Activated T-cell treated with anti-CD3 and anti-CD28 coated beads, Interleukin-2, amount 50 U/mL, for 4 hours (primary cell): ENCODE data around the gene GASK1A. TPM values are rescaled to one million over a fixed set of nuclear protein-coding genes. Genes with fewer than 3 reads are reported as not detected.
A peak's percentile ranks its signal among the peaks of the same experiment; 100 is the strongest.
"Not testable (repeated sequence)": the region's sequence is repeated elsewhere in the genome, so short reads cannot be mapped to it uniquely, and the experiment has no call there.

ENCODE experiments used
- ATAC-seq, 2 donors: fragments of 200-7000 bp; cut with Tn5 transposase; one replicate each; pipeline ENCODE4 v1.10.0; 2021
- DNase-seq: peaks from one replicate; pipeline ENCODE4 v3.0.0-alpha.2; 2020
- H3K27me3 Mint-ChIP-seq: one replicate; pipeline ENCODE4 v1.8.0; 2021; ENCODE audit warnings: low read depth, mixed read lengths
- H3K36me3 Mint-ChIP-seq: one replicate; pipeline ENCODE4 v1.8.0; 2022; ENCODE audit warnings: mixed read lengths; ENCODE audit not compliant: insufficient read depth
- H3K4me1 Mint-ChIP-seq: one replicate; pipeline ENCODE4 v1.8.0; 2021; ENCODE audit warnings: low read depth, mixed read lengths
- H3K4me3 Mint-ChIP-seq: one replicate; pipeline ENCODE4 v1.8.0; 2021; ENCODE audit warnings: mild to moderate bottlenecking, moderate library complexity, mixed read lengths
- H3K9me3 Mint-ChIP-seq: one replicate; pipeline ENCODE4 v1.8.0; 2021; ENCODE audit warnings: mixed read lengths
- total RNA-seq, 3 donors: library from RNA; stranded (reverse); gene quantifications; one replicate each; pipeline ENCODE4 v1.2.1, GENCODE V29; 2021

Gene GASK1A
- total RNA-seq, 3 donors from 2014 or later = not detected

DNA sequence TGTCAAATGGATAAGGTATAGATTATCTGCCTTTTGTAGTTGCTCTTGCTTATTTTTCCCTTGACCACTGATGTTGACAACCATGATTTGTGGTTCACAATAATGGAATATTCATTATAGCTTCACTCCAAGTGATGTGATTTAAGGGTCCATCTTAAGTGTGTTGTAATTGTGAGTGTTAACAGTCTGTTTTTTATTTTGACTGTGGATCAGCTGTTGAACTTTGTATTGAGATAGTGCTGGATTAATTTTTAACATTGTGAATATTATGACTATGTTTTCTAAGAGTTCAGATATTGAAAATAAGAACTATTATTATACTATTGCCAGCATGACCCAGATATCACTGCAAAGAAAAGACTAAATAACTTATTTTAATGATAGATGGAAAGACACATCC is 8.6 kb upstream of the GASK1A start:
- DNase-seq = no peak
- no peaks in the 10 kb centered on the region for H3K4me1 Mint-ChIP-seq
- no peak overlapping the region for H3K4me3 Mint-ChIP-seq
- peaks cover 16% of the 10 kb centered on the region for H3K9me3 Mint-ChIP-seq
- ATAC-seq = no peak
- H3K27me3 Mint-ChIP-seq = peaks cover 6% of the 10 kb centered on the region
- H3K36me3 Mint-ChIP-seq = no peaks in the 10 kb centered on the region

DNA sequence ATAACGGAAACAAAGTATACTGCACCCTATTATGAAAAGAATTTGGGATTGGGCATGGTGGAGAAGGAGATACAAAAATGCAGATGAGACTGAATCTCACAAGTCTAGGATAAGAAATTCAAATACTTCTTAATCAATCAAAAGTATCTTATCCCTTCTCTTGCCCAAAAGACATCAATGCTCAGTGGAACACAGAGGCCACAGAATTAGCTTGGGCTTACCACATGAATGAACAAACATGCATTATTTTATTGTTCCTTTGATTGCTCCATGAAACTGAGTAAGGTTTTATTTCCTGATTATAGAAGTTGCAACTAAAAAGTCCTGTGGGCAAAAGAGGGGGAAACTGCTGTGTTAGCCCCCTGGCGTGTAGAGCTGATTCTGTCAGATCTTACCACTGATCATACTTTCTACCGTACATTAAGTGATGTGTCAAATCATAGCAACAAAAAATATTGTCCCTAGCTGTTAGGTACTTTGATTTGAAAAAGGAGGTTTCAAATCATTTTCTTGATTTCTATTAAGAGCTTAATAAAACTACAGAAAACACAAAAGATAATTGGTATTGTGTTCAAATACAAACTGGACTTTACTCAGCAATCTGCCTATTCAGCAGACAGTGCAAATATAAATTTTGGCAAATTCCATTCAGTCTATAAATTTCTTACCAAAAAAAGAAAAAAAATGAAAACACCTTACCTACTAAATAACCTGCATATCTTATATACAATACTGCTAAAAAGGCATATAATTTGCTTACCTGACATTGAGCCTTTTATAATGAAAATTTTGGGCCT is 7.9 kb upstream of the GASK1A start:
- DNase-seq (no peak), ATAC-seq (no peak)
- Mint-ChIP-seq H3K9me3 (peaks cover 16% of the 10 kb centered on the region), H3K4me3 (no peak overlapping the region), H3K36me3 (no peaks in the 10 kb centered on the region), H3K4me1 (no peaks in the 10 kb centered on the region), H3K27me3 (peaks cover 9% of the 10 kb centered on the region)

DNA sequence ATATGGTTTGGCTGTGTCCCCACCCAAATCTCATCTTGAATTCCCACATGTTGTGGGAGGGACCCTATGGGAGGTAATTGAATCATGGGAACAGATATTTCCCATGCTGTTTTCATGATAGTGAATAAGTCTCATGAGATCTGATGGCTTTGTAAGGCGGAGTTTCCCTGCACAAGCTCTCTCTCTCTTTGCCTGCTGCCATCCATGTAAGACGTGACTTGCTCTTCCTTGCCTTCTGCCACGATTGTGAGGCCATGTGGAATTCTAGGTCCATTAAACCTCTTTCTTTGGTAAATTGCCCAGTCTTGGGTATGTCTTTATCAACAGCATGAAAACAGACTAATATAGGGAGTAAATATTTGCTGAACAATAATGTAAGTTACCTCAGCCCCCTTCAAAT is 4.2 kb upstream of the GASK1A start:
- not testable (repeated sequence) for H3K36me3 Mint-ChIP-seq, ATAC-seq, DNase-seq, H3K4me3 Mint-ChIP-seq, H3K4me1 Mint-ChIP-seq
- peaks cover 20% of the 10 kb centered on the region for H3K27me3 Mint-ChIP-seq
- H3K9me3 Mint-ChIP-seq = peaks cover 16% of the 10 kb centered on the region

DNA sequence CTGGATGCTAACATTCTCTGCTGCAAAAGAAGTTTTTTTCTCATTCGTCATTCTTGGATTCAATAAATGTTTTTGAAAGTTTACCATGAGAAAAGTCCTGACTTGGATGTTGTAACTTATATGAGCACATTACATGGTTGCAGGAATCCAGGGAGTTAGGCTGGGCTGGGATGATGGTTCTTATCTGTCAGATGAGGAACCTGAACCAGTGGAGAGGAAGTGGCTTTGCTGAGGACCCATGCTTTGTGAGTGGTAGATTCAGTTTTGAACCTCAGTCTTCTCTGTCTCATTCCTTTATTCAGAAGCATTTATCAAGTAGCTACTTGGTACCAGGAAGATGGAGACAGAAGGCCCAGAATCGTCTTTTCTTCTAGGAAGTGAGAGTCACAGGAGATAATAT is 3.7 kb upstream of the GASK1A start:
- ATAC-seq (no peak), DNase-seq (no peak)
- peaks cover 25% of the 10 kb centered on the region for H3K27me3 Mint-ChIP-seq
- H3K4me1 Mint-ChIP-seq = peaks cover 5% of the 10 kb centered on the region
- H3K4me3 Mint-ChIP-seq = no peak overlapping the region
- no peaks in the 10 kb centered on the region for H3K36me3 Mint-ChIP-seq
- peaks cover 16% of the 10 kb centered on the region for H3K9me3 Mint-ChIP-seq

DNA sequence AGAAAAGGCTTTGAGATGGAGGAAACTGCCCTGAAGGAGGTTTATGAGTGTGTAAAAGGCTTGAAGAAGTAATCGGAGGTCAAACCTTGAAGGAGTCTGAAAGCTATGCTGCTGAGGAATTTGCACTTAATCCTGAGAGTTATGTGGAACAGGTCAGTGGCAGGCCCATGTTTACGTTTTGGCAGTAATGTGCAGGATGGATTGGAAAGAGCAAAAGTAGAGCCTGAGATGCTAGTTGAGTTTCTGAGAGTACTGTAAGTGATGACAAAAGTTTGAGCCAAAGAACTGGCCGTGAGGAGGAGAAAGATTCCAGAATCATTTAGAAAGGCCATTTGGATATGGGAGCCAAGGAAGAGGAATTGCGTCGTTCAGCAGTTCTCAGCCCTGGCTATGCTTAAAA is 3.2 kb upstream of the GASK1A start:
- Mint-ChIP-seq H3K4me1 (peaks cover 5% of the 10 kb centered on the region), H3K9me3 (peaks cover 16% of the 10 kb centered on the region), H3K27me3 (peaks cover 30% of the 10 kb centered on the region), H3K36me3 (no peaks in the 10 kb centered on the region), H3K4me3 (no peak overlapping the region)
- ATAC-seq = no peak
- DNase-seq = no peak

DNA sequence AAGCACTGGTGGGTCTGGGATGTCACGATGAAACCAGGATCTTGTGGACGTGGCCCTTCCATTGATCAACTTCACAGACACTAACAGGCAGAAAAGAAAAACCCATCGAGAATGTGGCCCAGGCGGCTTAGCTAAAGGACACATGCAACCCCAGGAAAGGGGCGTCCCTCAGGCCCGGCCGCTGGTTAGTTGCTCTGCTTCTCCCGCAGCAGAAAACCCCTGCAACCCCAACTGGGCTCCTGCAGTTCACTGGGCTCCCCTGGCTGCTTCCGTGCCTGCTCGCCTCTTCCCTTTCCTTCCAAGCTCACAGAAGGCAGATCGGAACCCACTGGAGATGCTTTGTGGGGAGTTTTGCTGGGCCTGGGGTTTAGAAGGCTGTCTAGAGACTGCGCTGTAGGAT is 1.1 kb downstream of the GASK1A start:
- Mint-ChIP-seq H3K4me3 (peak overlapping the region; percentile 27), H3K27me3 (peaks cover 35% of the 10 kb centered on the region), H3K4me1 (peaks cover 5% of the 10 kb centered on the region), H3K36me3 (no peaks in the 10 kb centered on the region), H3K9me3 (no peaks in the 10 kb centered on the region)
- DNase-seq (no peak), ATAC-seq (no peak)

DNA sequence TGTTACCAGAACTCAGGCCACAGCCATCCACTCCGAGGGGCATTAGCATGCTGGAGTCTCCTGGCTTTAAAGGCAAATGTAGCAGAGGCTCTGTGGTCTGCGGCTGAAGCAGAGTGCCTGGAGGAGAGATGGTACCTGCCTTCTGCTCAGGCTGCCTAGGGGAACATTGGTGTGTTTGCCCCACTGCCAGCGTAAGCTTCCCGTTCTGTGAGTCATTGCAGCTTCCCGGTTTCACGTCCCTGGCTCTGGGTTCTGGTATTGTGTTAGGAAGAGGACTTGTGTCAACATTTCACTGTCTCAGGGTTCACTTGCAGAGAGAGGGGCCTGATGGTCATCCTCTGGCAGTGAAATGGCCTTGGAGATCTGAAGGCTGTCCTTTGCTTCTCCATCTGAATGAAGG is 1.8 kb downstream of the GASK1A start:
- DNase-seq = no peak
- Mint-ChIP-seq H3K9me3 (no peaks in the 10 kb centered on the region), H3K4me1 (peaks cover 5% of the 10 kb centered on the region), H3K36me3 (no peaks in the 10 kb centered on the region), H3K27me3 (peaks cover 31% of the 10 kb centered on the region), H3K4me3 (no peak overlapping the region)
- no peak for ATAC-seq

DNA sequence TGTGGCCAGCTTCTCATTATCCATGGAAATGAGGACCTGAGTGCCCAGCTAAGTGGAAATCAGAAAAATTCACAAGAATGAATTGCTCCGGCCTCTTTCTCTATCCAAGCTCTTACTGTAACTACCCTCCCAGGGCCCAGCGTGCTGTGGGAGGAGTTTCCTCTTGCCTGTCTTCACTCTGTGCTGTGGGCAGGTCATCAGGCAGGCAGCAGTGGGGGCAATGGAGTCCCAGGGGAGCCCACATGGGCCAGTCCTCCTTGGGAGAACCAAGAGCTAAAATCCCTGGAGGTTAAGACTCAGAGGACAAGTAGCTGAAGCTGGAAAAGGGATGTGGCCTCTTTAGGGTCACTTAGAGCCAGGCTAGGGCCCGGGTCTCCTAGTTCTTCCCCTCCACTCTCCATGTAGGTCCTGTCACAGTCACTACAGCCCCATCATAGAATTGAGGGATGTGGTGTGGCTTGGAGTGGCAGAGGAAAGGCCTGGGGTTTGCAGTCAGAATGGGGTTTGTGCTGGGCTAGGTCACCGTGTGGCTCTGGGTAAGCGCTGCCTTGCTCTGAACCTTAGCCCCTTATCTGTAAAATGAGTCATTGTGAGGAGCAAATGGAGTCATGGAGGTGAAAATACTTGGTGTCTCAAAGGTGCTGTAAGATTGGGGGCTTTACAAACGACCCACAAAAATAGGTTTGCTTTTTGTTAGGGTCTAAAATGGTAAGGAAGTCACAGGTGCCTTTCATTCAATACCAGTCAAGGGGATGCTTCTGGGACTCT is 3.7 kb downstream of the GASK1A start:
- no peak overlapping the region for H3K4me3 Mint-ChIP-seq
- ATAC-seq (no peak), DNase-seq (no peak)
- peaks cover 26% of the 10 kb centered on the region for H3K27me3 Mint-ChIP-seq
- H3K4me1 Mint-ChIP-seq = peaks cover 5% of the 10 kb centered on the region
- H3K9me3 Mint-ChIP-seq = no peaks in the 10 kb centered on the region
- no peaks in the 10 kb centered on the region for H3K36me3 Mint-ChIP-seq

DNA sequence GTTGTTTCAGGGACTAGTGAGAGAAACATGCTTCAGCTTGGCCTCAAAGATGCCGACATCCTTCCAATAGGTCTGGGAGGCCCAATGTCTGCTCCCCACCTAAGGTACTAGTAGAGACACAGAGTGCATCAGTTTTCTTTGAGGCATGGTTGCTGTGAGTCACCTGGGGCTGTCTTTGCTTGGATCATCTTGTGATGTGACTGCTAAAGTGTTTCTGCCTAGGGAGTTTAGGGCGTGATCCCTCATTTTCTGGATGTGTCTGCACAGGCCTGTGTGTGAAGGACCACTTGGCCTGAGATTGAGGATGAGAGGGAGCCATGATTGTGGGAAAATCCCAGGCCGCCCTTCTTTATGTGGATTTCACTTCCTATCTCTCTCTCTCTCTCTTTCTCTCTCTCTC is 4.8 kb downstream of the GASK1A start:
- Mint-ChIP-seq H3K4me1 (peaks cover 2% of the 10 kb centered on the region), H3K27me3 (peaks cover 19% of the 10 kb centered on the region), H3K36me3 (no peaks in the 10 kb centered on the region), H3K9me3 (no peaks in the 10 kb centered on the region), H3K4me3 (no peak overlapping the region)
- ATAC-seq = no peak
- no peak for DNase-seq

DNA sequence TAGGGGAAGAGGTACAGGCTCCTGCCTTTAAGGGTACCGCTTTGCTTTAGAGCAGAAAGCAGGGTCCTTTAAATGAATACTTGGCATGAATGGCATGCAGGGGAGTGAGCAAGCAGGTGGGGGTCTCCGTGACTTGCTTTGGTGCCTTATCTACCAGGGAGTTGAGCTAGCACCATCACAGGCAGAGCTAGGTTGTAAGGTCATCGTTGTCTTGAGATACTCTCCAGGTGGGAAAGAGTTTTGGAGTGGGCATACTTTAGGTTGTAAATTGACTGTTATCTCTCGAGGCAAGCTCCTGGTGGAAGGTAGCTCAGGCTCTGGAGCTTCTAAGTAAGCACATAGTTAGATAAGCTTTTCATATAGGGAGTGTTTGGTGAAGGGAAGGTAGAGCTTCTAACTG is 5.6 kb downstream of the GASK1A start:
- DNase-seq (no peak), ATAC-seq (no peak)
- no peaks in the 10 kb centered on the region for H3K9me3 Mint-ChIP-seq
- peaks cover 2% of the 10 kb centered on the region for H3K4me1 Mint-ChIP-seq
- H3K4me3 Mint-ChIP-seq = no peak overlapping the region
- no peaks in the 10 kb centered on the region for H3K36me3 Mint-ChIP-seq
- peaks cover 15% of the 10 kb centered on the region for H3K27me3 Mint-ChIP-seq

DNA sequence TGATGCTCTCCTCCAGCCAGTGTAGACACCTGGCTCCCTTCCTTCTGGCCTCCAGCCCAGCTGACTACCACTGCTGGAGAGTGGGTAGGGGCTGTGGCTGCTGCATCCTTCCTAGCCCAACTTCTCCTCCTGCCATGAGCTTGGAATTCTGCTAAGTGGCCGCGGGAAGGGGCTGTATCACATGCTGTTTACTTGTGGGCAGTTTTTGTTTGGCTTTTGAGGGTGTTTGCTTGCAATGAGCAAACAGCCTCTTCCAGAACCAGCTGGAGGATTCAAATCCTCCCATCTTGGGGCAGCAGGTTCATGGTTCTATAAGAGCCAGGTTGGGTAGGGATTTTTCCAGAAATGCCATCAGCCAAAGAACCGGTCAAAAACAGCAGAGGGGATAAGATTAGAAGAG is 9.0 kb downstream of the GASK1A start:
- Mint-ChIP-seq H3K36me3 (no peaks in the 10 kb centered on the region), H3K27me3 (no peaks in the 10 kb centered on the region), H3K9me3 (no peaks in the 10 kb centered on the region), H3K4me3 (no peak overlapping the region), H3K4me1 (no peaks in the 10 kb centered on the region)
- ATAC-seq (no peak), DNase-seq (no peak)

DNA sequence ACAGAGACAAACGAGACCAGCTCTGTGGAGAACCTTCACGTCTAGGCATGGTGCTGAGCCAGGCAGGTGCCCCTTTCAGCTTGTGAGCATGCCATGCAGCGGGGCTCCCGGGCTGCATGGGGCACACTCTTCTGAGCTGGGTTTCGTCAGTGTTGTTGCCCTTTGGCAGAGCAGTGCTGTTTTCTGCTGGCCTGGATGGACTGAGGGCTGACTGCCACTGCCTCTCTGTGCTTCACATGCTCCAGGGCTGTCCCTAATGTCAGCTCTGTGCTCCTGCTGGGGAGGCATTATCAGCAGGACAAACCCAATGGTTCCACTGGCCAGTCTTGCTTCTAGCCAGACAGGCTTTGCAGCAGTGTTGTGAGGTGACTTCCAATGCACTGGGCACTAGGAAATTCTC is 9.5 kb downstream of the GASK1A start:
- DNase-seq = no peak
- Mint-ChIP-seq H3K9me3 (no peaks in the 10 kb centered on the region), H3K4me3 (no peak overlapping the region), H3K27me3 (no peaks in the 10 kb centered on the region), H3K4me1 (no peaks in the 10 kb centered on the region), H3K36me3 (no peaks in the 10 kb centered on the region)
- ATAC-seq = no peak

DNA sequence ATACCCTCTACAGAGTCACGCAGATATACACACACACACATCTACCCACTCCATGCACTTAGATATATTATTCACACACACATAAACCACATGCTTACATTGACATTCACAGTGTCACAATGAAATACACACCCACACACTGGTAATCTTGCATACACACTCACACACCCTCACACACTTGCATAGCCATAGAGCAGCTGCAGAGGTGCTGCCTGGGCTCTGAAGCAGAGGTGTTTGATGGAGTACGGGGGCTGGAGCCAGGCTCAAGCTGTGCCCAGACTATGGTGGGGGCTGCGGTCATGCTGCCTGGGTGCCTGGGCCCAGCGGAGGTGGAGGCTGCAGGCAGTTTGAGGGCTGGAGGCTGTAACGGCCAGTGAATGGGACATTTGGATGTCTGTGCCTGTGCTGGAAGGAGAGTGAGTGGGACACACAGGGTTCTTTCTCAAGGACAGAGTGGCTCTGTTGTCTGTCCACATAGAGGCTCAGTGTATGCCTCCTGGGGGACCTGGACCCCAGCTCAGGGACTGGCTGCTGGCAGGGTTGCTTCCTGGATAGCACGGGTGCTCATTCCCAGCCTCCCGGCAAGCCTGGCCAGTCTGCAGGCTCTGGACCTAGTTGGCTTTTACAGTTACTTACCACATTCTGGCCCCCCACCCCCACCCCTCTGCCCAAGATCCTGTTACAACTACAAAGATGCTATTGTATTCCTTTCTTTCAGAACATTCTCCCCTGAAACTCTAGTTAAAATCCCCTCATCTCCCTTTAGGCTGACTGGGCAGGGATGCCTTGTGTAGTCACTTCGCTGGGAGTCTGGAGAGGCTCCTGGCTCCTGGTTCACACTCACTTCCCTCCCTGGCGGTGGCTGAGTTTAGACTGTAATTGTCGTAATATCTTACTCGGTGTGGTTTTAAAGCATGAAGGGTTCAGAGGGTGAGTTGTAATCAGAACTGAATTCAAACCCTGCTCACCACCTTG is 12.5 kb downstream of the GASK1A start:
- no peaks in the 10 kb centered on the region for H3K4me1 Mint-ChIP-seq
- no peaks in the 10 kb centered on the region for H3K36me3 Mint-ChIP-seq
- no peak overlapping the region for H3K4me3 Mint-ChIP-seq
- H3K27me3 Mint-ChIP-seq = no peaks in the 10 kb centered on the region
- no peak for ATAC-seq
- H3K9me3 Mint-ChIP-seq = no peaks in the 10 kb centered on the region
- DNase-seq = no peak

DNA sequence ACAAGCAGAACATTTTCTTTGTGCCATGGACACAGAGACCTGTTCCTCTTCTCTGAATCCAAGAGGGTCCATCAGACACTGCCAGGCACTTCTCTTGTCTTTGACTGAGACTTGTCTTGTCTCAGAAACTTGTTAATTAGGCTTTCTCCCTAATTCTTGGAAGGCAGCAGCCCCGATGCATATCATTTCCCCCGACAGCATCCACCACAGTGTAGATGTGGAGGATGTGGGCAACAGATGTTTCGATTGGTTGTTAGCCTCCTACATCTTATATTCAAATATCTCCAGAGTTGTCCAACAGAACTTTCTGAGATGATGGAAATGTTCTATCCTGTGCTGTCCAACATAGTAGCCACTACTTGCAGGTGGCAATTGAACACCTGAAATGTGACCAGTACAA is 15.5 kb downstream of the GASK1A start:
- Mint-ChIP-seq H3K4me3 (no peak overlapping the region), H3K36me3 (no peaks in the 10 kb centered on the region), H3K27me3 (no peaks in the 10 kb centered on the region), H3K4me1 (no peaks in the 10 kb centered on the region), H3K9me3 (no peaks in the 10 kb centered on the region)
- no peak for DNase-seq
- no peak for ATAC-seq
